Measurements from ENCODE around the gene ITLN1. TPM values are rescaled to one million over a fixed set of nuclear protein-coding genes. Genes with fewer than 3 reads are reported as not detected.

Gene ITLN1
- total RNA-seq, 1 donor from 2014 or later = 2.7 TPM

DNA sequence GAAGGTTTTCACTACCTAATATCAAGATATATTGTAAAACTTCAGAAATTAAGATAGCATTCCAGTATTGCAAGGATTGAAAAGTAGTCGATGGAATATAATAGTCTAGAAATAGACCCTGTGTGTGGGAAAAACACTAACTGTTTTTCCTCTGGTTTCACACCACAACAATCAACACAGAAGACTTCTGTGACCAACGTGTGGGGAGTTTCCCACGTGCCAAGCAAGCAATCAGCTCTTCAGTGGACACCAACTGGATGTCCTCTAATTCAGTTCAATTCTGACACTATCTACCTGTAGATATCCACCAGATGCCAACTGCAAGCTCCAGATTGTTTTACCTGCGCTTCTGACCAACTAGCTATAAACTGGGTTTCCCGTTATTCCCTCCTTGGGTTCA, 34.4 kb downstream of the ITLN1 start:
- H3K4me1 ChIP-seq = no peaks in the 10 kb centered on the region
- no peak for ATAC-seq
- H3K27ac ChIP-seq = no peak overlapping the region
- no peaks in the 10 kb centered on the region for H3K36me3 ChIP-seq
- TF ChIP-seq, protein P1, sequence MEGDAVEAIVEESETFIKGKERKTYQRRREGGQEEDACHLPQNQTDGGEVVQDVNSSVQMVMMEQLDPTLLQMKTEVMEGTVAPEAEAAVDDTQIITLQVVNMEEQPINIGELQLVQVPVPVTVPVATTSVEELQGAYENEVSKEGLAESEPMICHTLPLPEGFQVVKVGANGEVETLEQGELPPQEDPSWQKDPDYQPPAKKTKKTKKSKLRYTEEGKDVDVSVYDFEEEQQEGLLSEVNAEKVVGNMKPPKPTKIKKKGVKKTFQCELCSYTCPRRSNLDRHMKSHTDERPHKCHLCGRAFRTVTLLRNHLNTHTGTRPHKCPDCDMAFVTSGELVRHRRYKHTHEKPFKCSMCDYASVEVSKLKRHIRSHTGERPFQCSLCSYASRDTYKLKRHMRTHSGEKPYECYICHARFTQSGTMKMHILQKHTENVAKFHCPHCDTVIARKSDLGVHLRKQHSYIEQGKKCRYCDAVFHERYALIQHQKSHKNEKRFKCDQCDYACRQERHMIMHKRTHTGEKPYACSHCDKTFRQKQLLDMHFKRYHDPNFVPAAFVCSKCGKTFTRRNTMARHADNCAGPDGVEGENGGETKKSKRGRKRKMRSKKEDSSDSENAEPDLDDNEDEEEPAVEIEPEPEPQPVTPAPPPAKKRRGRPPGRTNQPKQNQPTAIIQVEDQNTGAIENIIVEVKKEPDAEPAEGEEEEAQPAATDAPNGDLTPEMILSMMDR (IDR thresholded peaks at IDR 0.05) = no peak
- no peak for DNase-seq
- intact Hi-C loops (cut with DNase I) = no loop called here
- no peak overlapping the region for H3K4me3 ChIP-seq
- no peaks in the 10 kb centered on the region for H3K27me3 ChIP-seq (ENCODE audit: low read depth)
- no peaks in the 10 kb centered on the region for H3K9me3 ChIP-seq

DNA sequence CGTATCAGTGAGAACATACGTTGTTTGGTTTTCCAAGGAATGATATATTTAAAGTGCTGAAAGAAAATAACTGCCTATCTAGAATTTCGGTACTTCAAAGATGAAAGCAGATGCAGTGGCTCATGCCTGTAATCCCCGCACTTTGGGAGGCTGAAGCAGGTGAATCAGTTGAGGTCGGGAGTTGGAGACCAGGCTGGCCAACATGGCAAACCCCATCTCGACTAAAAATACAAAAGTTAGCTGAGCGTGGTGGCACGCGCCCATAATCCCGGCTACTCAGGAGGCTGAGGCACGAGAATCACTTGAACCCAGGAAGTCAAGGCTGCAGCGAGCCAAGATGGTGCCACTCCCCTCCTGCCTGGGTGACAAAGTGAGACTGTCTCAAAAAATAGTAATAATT, 38.7 kb downstream of the ITLN1 start:
- TF ChIP-seq, protein P1 (IDR thresholded peaks at IDR 0.05) = no peak
- Histone ChIP-seq H3K27ac (no peak overlapping the region), H3K4me1 (no peaks in the 10 kb centered on the region), H3K27me3 (ENCODE audit: low read depth) (no peaks in the 10 kb centered on the region), H3K4me3 (no peak overlapping the region), H3K36me3 (no peaks in the 10 kb centered on the region), H3K9me3 (peaks cover 3% of the 10 kb centered on the region)
- intact Hi-C loops (cut with DNase I) = no loop called here
- DNase-seq (no peak), ATAC-seq (no peak)

DNA sequence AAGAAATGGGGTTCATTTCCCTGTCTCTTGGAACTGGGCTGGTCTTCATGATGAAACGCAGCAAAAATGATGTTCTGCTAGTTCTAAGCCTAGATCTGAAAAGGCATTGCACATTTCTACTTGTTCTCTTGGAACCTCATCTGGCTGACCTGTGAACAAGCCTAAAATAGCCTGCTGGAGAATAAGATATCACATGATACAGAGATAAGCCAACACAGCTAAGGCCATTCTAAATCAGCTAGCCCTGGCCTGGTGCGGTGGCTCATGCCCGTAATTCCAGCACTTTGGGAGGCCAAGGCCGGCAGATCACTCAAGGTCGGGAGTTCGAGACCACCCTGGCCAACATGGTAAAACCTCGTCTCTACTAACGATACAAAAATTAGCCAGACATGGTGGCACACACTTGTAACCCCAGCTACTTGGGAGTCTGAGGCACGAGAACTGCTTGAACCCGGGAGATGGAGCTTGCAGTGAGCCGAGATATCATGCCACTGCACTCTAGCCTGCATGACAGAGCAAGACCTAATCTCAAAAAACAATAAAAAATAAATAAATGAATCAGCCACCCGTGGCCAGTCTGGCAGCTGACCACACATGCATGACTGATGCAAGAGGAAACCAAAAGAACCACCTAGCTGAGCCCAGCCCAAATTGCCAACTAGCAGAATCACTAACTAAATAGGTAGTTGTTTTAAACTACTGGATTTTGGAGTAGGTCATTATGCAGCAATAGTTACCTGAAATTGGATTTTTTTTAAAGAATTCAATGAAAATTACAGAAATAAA, 40.3 kb downstream of the ITLN1 start:
- H3K27ac ChIP-seq = no peak overlapping the region
- TF ChIP-seq, protein P1 (IDR thresholded peaks at IDR 0.05) = no peak
- DNase-seq (no peak), ATAC-seq (no peak)
- intact Hi-C loops (cut with DNase I) = no loop called here
- no peaks in the 10 kb centered on the region for H3K27me3 ChIP-seq (ENCODE audit: low read depth)
- H3K4me1 ChIP-seq = no peaks in the 10 kb centered on the region
- peaks cover 3% of the 10 kb centered on the region for H3K9me3 ChIP-seq
- no peak overlapping the region for H3K4me3 ChIP-seq
- H3K36me3 ChIP-seq = no peaks in the 10 kb centered on the region

DNA sequence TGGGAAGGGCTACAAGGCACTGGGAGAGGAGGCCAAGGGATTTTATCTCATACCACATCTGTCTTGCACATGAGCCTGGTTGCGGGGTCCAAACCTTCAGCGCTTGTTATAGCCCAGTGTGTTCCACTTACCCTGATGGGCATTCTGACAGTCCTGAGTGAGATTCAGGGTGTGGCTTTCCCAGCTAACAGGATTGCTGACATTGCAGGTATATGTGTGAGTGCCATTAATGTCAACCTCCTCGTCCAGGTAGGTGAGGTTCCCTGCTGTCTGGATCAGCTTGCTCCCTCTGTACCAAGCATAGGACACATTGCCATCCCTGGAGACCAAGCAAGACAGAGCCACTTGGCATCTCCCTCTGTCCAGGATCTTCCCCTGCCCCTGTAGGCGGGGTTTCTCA, 43.9 kb downstream of the ITLN1 start:
- intact Hi-C loops (cut with DNase I) = no loop called here
- ATAC-seq (no peak), DNase-seq (no peak)
- no peaks in the 10 kb centered on the region for H3K27me3 ChIP-seq (ENCODE audit: low read depth)
- no peak overlapping the region for H3K27ac ChIP-seq
- peaks cover 3% of the 10 kb centered on the region for H3K9me3 ChIP-seq
- no peak overlapping the region for H3K4me3 ChIP-seq
- TF ChIP-seq, protein P1 (IDR thresholded peaks at IDR 0.05) = no peak
- H3K4me1 ChIP-seq = peaks cover 17% of the 10 kb centered on the region
- H3K36me3 ChIP-seq = no peaks in the 10 kb centered on the region

DNA sequence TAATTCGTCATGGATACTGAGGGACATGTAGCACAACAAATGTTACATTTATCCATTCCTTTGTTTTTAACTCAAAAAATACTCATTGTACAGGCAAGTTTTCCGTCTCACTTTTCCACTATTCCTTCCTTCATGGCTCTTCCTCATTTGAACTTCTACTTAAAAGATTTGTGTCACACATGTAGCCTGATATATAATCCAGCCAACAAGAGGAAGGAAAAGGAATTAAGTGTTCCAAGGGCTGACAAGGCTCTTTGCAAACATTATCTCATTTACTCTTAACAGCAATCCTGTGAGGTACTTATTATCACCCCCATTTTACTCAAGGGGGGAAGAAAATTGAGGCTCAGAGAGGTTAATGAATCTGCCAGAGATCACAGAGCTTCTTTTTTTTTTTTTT, 45.2 kb downstream of the ITLN1 start:
- intact Hi-C loops (cut with DNase I) = loop anchor here (10.0 kb wide), 1 partner anchor 115 kb away; the partner anchor contains the start of gene ITLN2

More for the DNA sequence above, 45.2 kb downstream of the ITLN1 start:
- Histone ChIP-seq H3K27me3 (ENCODE audit: low read depth) (no peaks in the 10 kb centered on the region), H3K9me3 (no peaks in the 10 kb centered on the region), H3K4me3 (no peak overlapping the region), H3K36me3 (no peaks in the 10 kb centered on the region), H3K4me1 (peaks cover 19% of the 10 kb centered on the region), H3K27ac (no peak overlapping the region)
- ATAC-seq (no peak), DNase-seq (no peak)
- TF ChIP-seq, protein P1 (IDR thresholded peaks at IDR 0.05) = no peak

Data from lower lobe of right lung (tissue), 2 donors.